Prostate gland (tissue), 2 donors: ENCODE data around the gene STK39. TPM values are rescaled to one million over a fixed set of nuclear protein-coding genes. Genes with fewer than 3 reads are reported as not detected.
"Not testable (repeated sequence)": the region's sequence is repeated elsewhere in the genome, so short reads cannot be mapped to it uniquely, and the experiment has no call there.

Experiments
- DNase-seq: peaks from one replicate; pipeline ENCODE4 v3.0.0-alpha.2; 2019; ENCODE audit warnings: low spot score
- H3K27ac ChIP-seq, 2 donors: fragments of 200-600 bp; sonication (generic); 2 replicates each; pipeline ENCODE4 v1.5.1; 2017 to 2019
- H3K27me3 ChIP-seq: fragments of 200-600 bp; sonication (generic); replicated peaks from 2 replicates; pipeline ENCODE4 v1.5.1; 2019; ENCODE audit not compliant: insufficient read depth
- H3K36me3 ChIP-seq, 2 donors: fragments of 200-600 bp; sonication (generic); 1 replicate in 1 of 2; 2 replicates in 1 of 2; pipeline versions ENCODE4 v1.5.1 to v1.8.1; 2017 to 2019
- H3K4me1 ChIP-seq: fragments of 200-600 bp; sonication (generic); replicated peaks from 2 replicates; pipeline ENCODE4 v1.5.1; 2019
- H3K4me3 ChIP-seq, 2 donors: fragments of 200-600 bp; sonication (generic); 2 replicates each; pipeline ENCODE4 v1.5.1; 2017 to 2019
- H3K9me3 ChIP-seq: fragments of 200-600 bp; sonication (generic); 2 replicates; pipeline ENCODE4 v1.5.1; 2017
- POLR2A ChIP-seq: fragments of 450-650 bp; IDR thresholded peaks from one replicate; pipeline ENCODE4 v1.6.1; 2016; ENCODE audit warnings: antibody characterized with exemption, mild to moderate bottlenecking
- POLR2AphosphoS5 ChIP-seq: sonication (generic); formaldehyde crosslinking; IDR thresholded peaks from one replicate; pipeline ENCODE4 v1.6.1; 2017; ENCODE audit warnings: antibody characterized with exemption
- WGBS: methylation state at CpG from one replicate; pipeline ENCODE4 v1.1.5; 2018; 5-methylcytosine and 5-hydroxymethylcytosine counted together
- intact Hi-C: fragments of 100-400 bp; cut with DNase I; formaldehyde crosslinking; loops from one replicate; pipeline ENCODE4 v1.14.2; 2022
- total RNA-seq, 2 donors: library from RNA; depleted of rRNA; stranded (reverse); fragments of >200 nt; gene quantifications; one replicate each; pipeline ENCODE4 v1.1.0, GENCODE V29; 2016
- TF ChIP-seq, protein P1 (sequence below), 4 experiments: fragments of 200-600 bp in 2 of 4; fragments of 450-650 bp in 2 of 4; sonication (generic) in 2 of 4; IDR thresholded peaks; 1 replicate in 3 of 4; 2 replicates in 1 of 4; pipeline ENCODE4 v1.5.1; 2016 to 2019; ENCODE audit warnings: antibody characterized with exemption in 4 of 4, mild to moderate bottlenecking in 2 of 4, moderate library complexity in 2 of 4

STK39 gene
- total RNA-seq, 2 donors from 2014 or later, result 32.2 to 54.7 TPM

DNA sequence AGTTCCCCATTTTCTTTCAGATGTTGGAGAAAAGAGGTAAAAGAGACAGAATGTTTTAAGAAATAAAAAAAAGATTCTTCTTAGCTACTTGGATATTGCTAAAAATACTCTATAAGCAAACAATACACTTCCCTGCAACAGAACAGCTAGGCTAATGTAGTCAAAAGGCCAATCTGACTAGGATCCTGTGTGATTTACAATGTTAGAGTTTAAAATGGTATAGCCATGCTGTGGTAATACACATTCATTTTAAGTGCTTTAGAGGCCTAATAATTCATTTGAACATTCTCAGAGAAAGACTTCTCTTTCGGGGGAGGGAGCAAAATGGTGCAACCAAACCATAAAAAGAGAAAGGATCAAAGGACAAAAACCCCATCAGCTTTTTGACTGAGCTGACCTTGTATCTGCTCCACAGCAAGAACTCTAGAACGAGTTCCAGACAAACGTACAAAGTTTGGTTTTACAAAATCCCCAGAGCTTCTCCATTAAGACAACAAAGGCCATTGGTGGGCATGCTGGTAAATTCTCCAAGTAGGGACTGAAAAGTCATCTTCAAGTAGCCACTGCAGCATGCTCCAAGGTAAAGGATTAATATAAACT is 200.2 kb downstream of the STK39 start:
- Histone ChIP-seq H3K4me3 (no peak overlapping the region), H3K4me1 (no peaks in the 10 kb centered on the region), H3K36me3 (no peaks in the 10 kb centered on the region), H3K9me3 (no peaks in the 10 kb centered on the region), H3K27ac (no peak overlapping the region), H3K27me3 (no peaks in the 10 kb centered on the region)
- no peak for TF ChIP-seq POLR2A
- no peak for TF ChIP-seq POLR2AphosphoS5
- TF ChIP-seq, protein P1, sequence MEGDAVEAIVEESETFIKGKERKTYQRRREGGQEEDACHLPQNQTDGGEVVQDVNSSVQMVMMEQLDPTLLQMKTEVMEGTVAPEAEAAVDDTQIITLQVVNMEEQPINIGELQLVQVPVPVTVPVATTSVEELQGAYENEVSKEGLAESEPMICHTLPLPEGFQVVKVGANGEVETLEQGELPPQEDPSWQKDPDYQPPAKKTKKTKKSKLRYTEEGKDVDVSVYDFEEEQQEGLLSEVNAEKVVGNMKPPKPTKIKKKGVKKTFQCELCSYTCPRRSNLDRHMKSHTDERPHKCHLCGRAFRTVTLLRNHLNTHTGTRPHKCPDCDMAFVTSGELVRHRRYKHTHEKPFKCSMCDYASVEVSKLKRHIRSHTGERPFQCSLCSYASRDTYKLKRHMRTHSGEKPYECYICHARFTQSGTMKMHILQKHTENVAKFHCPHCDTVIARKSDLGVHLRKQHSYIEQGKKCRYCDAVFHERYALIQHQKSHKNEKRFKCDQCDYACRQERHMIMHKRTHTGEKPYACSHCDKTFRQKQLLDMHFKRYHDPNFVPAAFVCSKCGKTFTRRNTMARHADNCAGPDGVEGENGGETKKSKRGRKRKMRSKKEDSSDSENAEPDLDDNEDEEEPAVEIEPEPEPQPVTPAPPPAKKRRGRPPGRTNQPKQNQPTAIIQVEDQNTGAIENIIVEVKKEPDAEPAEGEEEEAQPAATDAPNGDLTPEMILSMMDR (IDR thresholded peaks at IDR 0.05), result no peak
- intact Hi-C loops, result no loop called here
- WGBS, result 65% methylated on average over 3 of the region's 3 CpGs
- no peak for DNase-seq

DNA sequence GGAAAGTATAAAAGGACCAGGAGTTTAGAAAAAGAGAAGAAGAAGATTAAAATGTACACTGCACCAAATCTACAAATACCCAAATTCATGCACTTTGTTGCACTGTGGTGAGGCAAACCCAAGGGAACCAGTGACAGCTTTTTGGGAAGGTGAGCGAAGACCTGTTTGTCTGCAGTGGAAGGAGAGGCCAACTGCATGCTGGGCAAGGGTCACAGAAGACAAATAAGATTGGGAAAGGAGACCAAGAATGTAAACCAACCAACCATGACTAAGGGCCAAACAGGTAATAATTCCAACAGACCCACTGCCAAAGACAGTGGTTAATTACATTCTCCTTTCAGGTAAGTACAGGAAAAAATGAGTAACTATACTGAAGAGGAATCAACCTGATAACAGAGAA is 202.8 kb downstream of the STK39 start:
- no peaks in the 10 kb centered on the region for H3K9me3 ChIP-seq
- intact Hi-C loops, result no loop called here
- WGBS, result 97% methylated on average over 1 of the region's 1 CpG
- no peak overlapping the region for H3K27ac ChIP-seq
- no peak for DNase-seq
- TF ChIP-seq POLR2A (no peak), POLR2AphosphoS5 (no peak)
- TF ChIP-seq, protein P1 (IDR thresholded peaks at IDR 0.05), result no peak
- H3K4me1 ChIP-seq, result no peaks in the 10 kb centered on the region
- no peak overlapping the region for H3K4me3 ChIP-seq
- H3K27me3 ChIP-seq, result no peaks in the 10 kb centered on the region
- H3K36me3 ChIP-seq, result no peaks in the 10 kb centered on the region

DNA sequence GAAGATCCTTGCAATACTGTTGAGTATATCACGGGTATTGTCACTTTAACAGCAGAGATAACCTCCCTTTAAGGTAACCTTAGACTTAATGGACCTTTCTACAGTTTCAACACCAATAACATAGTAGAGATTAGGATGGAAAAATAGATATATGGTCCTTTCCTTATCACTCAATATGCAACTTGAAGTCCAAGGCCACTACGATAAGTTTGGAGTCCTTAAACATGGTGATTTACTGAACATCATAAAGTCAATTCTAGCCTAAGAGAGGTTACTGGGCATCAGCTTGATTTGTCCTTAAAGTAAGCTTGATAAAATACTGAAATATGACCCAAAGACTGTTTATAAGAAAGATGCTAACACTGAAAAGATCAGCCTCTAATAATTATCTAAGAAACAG is 203.2 kb downstream of the STK39 start:
- Histone ChIP-seq H3K4me1 (no peaks in the 10 kb centered on the region), H3K9me3 (no peaks in the 10 kb centered on the region), H3K27me3 (no peaks in the 10 kb centered on the region), H3K36me3 (no peaks in the 10 kb centered on the region), H3K27ac (no peak overlapping the region), H3K4me3 (no peak overlapping the region)
- DNase-seq, result no peak
- intact Hi-C loops, result no loop called here
- WGBS, result 79% methylated on average over 2 of the region's 2 CpGs
- TF ChIP-seq POLR2A, result no peak
- no peak for TF ChIP-seq POLR2AphosphoS5
- TF ChIP-seq, protein P1 (IDR thresholded peaks at IDR 0.05), result no peak

DNA sequence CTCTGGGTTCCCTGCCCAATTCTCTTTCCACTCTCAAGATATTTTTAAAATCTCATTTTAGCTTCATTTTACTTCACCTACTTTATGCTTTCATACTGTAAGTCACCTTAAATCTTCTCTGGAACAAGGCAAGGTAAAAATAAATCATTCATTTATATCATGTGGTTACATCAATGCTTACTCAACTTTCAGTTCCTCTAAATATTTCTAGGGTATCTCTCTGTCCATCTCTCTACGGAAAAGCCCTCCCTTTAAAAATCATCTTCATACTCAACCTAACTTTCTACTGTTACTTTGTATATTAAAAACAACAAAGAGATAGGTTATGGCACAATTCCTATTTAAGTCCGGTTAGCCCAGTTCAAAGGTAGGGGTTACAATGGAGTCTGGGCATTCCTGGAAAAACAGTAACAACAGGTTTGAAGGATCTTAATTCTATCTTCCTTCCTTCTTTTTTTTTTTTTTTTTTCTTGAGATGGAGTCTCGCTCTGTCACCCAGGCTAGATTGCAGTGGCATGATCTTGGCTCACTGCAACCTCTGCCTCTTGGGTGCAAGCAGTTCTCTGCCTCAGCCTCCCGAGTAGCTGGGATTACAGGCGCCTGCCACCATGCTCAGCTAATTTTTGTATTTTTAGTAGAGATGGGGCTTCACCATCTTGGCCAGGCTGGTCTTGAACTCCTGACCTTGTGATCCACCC is 205.1 kb downstream of the STK39 start:
- H3K27me3 ChIP-seq, intact Hi-C loops, DNase-seq, H3K9me3 ChIP-seq, H3K4me1 ChIP-seq, H3K36me3 ChIP-seq, H3K4me3 ChIP-seq, H3K27ac ChIP-seq: not testable (repeated sequence)
- WGBS, result 90% methylated on average over 5 of the region's 5 CpGs

DNA sequence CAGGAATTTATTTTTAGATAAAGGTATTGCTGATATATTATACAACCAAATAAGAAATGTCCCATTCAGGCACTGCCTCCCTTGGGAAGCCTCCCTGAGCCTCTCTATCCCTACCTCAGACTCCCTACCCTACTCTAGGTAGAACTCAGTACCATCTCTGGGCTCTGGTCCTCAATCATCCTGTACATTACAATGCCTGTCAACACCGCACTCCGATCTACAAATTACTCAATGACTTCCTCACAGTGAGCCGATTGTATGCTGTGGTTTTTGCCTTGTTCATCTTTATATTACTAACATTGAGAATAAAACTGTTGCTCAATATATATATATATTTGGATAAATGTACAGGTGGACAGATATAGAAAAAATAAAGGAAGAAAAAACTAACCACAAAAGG is 207.5 kb downstream of the STK39 start:
- Histone ChIP-seq H3K4me1 (no peaks in the 10 kb centered on the region), H3K27ac (no peak overlapping the region), H3K9me3 (no peaks in the 10 kb centered on the region), H3K4me3 (no peak overlapping the region), H3K27me3 (no peaks in the 10 kb centered on the region), H3K36me3 (no peaks in the 10 kb centered on the region)
- 96% methylated on average over 3 of the region's 3 CpGs for WGBS
- intact Hi-C loops, result no loop called here
- TF ChIP-seq POLR2AphosphoS5, result no peak
- no peak for TF ChIP-seq POLR2A
- TF ChIP-seq, protein P1 (IDR thresholded peaks at IDR 0.05), result no peak
- DNase-seq, result no peak
